GM18858 (cell line): ENCODE results near the gene ASB4.
"Not testable (repeated sequence)": the region's sequence is repeated elsewhere in the genome, so short reads cannot be mapped to it uniquely, and the experiment has no call there.

Experiments
- ATAC-seq: cut with Tn5 transposase; IDR thresholded peaks from one replicate; pipeline ENCODE4 v1.9.1; 2021; ENCODE audit not compliant: unreplicated experiment

The ASB4 gene, protein sequence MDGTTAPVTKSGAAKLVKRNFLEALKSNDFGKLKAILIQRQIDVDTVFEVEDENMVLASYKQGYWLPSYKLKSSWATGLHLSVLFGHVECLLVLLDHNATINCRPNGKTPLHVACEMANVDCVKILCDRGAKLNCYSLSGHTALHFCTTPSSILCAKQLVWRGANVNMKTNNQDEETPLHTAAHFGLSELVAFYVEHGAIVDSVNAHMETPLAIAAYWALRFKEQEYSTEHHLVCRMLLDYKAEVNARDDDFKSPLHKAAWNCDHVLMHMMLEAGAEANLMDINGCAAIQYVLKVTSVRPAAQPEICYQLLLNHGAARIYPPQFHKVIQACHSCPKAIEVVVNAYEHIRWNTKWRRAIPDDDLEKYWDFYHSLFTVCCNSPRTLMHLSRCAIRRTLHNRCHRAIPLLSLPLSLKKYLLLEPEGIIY

DNA sequence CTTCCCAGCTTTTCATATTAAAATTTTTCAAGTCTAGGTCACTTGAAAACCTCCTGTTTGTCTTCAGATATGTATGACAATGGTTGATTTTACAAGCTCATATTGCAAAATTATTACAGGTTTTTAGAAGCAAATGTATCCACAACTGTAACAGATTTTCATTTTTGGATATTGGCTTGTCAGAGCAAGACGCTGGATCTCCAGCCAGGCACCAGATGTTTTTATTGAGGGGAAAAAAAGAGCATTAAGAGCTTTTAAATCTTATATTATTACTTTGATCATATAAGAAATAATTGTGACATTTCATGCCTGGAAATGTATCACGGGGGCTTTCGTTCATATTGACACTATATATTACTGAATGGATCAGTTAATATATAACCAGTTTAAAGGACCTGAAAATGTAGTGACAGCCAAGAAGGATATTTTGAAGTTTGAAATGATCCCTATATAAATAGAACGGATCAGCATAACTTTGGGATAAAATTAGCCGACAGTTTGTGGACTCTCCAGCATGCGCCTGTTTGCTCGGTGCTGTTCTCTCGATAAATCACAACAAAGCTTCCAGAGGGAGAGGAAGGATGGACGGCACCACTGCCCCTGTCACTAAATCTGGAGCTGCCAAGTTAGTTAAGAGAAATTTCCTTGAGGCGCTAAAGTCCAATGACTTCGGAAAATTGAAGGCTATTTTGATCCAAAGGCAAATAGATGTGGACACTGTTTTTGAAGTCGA, at the start of gene ASB4:
TSS of gene ASB4 (plus strand) at position 553 of the 733 bp plus-strand sequence. CDS start at position 582, 29 bp downstream.
- no peak for ATAC-seq

DNA sequence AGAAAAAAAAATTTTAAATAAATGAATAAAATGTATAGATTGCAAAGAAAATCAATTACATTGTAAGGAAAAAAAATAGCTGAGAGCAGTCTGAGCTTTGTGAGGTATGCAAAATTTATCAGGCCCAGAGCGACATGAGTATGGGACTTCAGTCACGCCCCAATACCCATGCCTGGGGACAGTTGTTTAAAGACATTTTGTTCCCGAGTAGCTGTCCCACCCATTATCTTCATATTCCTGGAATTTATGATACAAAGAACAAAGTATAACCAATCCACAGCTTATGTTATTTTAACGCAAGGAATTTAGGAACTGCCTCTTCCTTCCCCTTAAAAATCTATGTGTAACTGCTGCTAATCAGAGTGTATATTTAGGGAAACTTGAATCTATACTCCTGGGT, 49.3 kb upstream of the ASB4 start:
- no peak for ATAC-seq

DNA sequence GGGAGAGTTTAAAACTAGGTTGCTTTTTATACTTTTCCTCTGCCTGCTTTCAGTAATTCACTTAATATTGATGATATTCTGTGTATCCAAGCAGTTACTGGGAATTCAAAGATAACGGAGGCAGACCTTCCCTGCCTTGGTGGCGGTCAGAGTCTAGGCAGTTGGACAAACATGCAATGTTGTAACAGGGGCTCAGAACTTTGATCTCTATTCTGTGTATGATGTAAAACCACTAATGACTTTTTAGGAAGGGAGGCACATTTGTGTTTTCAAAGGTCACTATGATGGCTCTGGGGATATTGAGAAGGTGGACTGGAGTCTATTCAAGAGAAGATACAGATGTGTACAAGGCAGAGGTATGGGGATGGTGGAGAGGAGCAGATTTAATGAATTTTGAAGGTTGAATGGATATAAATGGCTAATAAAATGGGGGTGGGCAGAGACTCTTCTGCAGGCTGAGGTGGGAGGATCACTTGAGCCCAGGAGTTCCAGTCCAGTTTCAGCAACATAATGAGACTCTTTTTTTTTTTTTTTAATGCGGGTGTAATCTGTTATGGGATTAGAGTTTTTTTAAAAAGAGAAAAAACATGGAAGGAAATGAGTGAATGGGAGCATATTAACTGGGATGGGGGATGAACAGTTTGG, 45.2 kb upstream of the ASB4 start:
- no peak for ATAC-seq

DNA sequence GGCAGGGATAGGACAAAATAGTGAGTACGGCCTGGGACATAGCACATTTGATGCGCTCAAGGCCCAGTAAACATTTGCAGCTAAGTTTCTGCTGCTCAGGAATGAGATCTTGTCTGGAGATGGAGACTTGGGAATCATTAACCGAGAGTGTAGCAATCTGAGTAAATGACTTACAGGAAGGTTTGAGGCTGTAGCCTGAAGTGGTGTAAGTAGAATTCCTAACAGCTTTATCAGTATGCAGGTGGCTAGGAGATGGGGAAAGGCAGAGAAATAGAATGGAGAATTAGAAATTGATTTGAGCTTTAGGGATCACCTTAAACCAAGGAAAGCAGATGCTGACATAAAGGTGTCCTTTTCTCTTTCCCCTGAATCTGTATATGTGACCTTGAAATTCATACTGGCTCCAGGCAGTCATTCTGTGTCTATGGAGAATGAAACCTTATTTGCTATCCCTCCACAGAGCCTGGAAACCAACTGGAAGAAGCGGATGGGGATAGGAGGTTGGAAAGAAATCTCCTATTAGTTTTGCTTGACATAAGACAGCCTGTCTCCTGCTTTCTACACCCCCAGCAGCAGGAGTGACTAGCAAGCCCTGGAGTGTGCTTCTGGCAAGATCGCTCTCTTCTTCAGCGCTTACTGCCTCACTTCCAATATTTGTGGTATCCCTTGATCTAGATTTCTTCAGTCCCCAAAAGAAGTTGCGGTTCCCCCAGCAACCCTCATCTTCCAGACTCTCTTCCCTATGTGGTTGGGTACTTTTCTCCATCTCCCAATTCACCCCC, 44.5 kb upstream of the ASB4 start:
- ATAC-seq = no peak

DNA sequence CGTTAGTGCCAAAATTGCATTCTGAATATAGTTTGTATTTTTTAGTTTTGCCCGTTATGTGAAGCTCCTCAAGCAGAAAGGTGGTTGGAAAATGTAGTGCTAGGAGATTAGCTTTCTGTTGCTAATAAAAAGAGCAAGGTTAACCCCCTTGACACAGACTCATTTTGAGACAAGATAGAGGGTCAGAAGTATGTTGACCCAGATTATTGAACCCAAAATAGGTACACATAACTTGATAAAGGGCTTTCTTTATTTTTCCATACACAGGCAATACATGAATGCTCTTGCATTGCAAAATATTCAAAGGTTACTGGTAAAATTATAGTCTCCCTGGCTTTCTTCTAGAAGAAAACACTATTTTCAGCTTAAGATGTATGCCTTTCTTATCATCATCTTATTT, 40.9 kb upstream of the ASB4 start:
- no peak for ATAC-seq

DNA sequence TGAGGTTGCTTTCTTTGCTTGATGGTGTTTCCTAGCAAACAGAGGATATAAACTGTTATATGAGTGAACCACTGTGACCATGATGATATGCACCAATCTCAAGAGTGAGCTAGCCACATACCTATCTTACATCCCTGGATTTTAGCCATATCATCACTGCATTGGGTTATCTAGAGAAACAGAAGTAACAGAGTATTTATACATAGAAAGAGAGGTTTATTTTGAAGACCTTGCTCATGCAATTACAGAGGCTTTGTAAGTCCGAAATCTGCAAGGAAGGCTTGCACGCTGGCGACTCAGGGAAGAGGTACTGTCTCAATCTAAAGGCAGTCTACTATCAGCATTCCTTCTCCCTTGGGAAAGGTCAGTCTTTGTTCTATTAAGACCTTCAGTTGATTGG, 39.1 kb upstream of the ASB4 start:
- no peak for ATAC-seq

DNA sequence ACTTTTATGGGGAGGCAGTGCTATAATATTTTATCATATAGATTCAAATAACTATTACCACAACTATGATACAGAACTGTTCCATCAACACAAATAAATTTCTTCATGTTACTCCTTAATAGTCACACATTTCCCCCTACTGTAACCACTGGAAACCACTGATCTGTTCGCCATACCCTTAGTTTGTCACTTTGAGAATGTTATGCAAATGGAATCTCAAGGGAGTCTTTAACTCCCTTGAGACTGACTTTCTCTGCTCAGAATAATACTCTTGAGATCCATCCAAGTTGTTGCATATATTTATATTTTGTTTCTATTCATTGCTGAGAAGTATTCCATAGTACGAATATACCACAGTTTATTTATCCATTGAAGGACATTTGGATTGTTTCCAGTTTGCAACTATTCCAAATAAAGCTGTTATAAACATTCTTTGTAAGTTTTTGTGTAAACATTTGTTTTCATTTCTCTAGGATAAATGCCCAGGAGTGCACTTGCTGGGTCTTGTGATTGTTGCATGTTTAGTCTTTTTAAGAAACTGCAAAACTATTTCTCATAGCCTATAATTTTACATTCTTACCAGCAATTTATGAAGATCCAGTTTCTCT, 31.2 kb upstream of the ASB4 start:
- ATAC-seq = no peak

DNA sequence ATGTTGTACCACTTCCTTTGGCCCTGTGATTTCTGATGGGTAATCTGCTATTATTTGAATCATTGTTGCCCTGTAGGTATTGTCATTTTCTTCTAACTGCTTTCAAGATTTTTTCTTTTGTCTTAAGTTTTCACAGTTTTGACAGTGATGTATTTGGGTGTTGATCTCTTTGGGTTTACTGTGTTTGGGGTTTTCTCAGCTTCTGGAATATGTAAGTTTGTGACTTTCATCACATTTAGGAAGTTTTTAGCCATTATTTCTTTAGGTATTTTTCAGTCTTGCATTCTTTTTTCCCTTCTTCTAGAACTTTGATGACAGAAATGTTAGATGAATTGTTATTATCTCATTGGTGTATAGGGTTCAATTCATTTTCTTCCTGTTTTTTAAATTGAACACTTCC, 27.8 kb upstream of the ASB4 start:
- ATAC-seq = no peak

DNA sequence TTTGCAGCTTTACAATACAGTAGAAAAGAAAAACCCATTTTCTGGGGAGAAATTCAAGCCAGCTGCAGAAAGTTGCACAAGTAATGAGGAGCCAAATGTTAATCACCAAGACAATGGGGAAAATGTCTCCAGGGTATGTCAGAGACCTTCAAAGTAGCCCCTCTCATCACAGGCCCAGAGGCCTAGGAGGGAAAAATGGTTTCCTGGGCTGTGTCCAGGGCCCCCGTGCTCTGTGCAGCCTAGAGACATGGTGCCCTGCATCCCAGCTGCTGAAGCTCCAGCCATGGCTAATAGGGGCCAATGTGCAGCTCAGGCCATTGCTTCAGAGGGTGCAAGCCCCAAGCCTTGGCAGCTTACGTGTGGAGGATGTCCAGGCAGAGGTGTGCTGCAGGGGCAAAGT, 25.1 kb upstream of the ASB4 start:
- ATAC-seq = not testable (repeated sequence)

DNA sequence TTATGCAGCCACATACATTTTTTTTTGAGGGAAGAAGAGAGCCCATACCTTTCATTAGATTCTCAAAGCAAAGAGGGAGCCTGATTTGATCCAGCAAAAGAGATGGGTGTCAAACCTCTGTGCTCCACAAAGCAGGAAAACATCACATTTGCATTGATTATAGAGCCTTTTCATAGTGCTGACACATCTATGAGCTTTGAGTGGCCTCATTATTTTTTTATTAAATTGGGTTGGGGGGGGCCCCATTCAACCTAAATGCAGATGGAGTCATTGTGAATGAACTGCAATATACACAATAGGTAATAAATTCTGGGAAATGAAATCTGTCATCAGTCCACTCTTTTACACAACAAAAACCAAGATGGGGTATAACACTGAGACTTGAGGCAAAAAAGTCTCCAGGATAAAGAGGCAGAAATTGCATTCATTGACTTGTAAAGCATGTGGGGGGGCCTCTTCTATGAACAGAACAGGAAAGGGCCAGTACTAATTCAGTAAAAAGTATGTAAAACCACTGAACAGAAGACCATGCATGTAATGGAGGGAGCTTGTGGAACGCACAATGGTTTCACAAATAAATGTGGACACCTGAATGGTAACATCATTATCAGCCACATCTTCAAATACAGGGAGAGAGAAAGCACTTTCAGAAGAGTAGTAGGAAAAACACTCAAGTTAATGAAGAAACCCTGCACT, 17.7 kb upstream of the ASB4 start:
- ATAC-seq = no peak

DNA sequence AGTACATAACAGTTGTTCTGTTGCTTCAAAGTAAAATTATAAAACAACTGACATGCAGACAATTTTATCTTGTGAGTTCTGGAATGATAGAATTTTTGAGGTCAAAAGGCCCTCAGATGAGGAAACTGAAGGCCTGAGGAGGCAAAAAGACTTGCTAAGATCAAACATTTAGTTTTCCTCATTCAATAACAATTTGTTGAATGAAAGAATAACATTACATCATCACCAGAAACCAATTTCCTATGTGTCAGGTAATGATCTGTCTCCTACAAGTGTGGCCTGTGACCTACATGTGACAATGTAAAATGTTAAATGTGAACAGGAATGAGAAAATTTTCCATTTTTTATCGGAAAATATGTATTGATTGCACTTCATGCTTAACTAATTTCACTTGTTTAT, 16.6 kb upstream of the ASB4 start:
- no peak for ATAC-seq

DNA sequence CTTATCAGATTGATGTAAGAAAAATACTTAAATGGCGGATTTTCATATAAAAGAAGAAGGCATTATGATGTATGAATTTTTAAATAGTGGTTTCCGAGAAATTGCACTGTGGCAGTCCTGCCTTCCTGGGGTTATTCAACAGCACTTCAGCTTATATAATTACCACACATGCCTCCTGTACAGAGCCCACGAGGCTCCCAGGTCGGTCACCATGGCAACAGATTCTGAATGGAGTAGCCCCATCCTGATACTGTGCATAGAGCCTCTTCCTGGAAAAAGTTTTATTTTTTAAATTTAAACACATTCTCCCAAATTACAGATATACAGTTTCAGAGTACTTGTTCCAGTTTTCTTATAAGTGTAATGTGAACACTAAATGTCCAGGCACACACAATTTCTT, 15.9 kb upstream of the ASB4 start:
- ATAC-seq = no peak

DNA sequence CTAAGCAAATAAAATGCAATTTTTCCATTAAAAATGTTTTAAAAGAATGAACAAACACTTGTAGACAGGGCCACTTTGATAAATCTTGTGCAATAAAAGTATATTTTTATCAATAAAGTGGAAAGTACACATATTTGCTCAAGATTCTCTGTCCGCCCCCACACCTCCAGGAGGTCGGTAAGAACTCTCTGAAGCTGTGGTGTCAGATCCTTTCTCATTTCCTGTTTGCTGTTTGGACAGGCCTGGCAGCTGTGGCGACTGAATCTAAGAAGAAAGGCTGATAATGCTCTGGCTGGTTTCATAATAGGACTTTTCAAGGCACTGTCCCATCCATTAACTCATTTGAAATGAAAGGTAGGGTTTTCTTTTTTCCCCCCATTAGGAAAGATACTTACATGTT, 15.3 kb upstream of the ASB4 start:
- peak; percentile 99 for ATAC-seq

DNA sequence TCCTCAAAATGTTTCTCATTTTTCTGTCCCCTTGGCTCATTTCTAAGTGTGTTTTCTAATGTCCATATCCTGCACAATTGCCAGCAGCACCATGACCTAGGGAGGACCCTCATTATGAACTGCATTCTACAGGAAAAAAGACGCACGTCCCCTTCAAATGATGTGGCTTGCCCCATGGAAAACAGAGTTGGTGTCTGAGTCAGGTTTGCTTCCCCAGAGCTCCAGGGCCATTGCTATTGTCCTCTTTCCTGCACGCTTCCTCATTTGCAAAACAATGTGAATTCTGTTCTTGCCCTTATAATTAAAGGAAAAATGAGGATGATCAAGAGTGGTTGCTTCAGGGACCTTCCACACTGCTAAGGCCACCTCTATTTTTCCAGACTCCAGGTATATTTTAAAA, 14.7 kb upstream of the ASB4 start:
- no peak for ATAC-seq

DNA sequence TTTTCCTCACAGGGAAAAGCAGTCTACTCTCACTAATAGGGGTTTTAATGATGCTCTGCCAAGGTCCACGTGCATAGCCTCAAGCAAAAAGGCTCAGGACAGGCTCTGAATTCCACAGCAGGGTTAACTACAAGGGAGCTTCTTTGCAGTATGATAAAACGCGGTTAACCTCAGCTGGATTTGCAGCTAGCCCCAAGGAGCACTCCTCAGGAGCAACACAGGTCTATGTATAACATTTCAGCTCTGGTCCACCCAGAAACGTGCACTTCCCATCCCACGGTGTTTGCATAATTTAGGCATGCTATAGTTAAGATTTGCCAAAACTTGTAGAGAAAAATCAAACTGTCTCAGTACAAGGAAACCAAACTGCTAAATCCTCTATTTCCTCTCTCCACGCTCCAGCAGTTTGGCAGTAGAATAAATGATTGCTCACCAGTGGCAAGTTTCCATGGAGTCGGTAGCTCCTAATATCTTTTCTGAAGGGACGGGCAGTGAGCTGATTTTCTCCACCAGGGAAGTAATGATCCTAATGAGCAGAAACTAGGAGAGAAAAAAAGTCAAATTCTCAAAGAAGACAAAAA, 13.1 kb upstream of the ASB4 start:
- ATAC-seq = no peak

DNA sequence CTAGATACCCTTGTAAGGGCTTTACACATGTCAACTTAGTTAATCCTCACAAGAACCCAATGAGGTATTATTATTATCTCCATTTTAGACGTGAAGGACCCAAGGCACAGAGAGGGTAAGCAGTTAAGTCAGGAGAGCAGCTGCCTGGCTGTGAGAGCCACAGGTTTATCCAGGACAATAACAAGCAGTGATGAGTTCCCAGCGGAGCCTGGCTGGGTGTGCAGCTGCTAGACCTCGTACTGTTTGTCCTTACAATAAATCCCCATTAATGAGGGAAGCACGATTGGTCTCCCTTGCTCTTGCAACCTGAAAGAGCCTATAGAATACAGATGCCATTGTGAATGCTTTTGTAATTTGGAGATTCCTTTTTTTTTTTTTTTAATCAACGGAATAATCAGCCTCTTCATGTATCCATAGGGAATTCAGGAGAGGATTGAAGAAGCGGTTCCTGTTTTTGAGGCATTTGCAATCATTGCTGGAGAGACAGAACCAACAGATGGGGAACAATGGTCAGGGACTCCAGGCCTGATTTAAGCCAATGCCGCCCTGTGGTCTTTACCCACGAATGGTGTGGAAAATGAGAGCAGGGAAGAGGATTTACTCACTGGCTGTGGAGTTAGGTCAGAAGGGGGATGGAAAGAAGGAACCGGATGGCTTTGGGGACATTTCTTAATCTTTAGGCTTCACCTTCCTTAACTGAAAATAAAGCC, 12.3 kb upstream of the ASB4 start:
- no peak for ATAC-seq

DNA sequence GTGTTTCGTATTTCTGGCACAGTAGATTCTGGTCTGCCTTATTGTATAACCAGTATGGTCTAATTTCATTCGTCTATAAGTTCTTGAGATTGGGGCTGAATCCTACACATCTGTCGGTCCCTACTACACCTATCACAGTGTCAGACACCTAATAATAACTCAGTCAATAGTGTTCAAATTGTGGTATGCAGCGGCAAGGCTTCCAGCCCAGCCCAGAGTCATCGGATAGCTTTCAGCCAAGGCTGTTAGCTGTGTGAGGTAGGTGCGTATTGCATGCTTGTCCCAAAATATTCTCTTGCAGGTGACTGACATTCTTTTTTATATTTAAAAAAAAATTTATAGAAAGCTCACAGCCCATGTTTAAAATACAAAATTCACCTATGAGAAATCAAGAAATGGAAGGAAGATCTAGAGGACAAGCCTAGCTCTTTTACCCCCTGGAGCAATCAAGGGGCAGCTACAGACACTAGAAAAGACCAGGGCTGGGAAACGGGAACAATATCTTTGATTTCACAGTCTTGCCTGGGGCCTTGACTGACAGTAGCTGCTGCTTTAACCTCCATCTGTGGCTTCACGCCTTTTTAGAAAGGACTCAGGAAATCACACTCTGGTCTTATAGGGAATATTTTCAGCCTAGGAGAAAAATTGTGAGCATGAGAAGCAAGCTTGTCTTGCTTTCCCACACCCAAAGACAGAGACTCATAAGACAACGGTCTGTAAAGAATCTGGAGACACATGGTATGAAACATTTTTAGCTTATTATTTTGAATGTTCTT, 9.5 kb upstream of the ASB4 start:
- no peak for ATAC-seq

DNA sequence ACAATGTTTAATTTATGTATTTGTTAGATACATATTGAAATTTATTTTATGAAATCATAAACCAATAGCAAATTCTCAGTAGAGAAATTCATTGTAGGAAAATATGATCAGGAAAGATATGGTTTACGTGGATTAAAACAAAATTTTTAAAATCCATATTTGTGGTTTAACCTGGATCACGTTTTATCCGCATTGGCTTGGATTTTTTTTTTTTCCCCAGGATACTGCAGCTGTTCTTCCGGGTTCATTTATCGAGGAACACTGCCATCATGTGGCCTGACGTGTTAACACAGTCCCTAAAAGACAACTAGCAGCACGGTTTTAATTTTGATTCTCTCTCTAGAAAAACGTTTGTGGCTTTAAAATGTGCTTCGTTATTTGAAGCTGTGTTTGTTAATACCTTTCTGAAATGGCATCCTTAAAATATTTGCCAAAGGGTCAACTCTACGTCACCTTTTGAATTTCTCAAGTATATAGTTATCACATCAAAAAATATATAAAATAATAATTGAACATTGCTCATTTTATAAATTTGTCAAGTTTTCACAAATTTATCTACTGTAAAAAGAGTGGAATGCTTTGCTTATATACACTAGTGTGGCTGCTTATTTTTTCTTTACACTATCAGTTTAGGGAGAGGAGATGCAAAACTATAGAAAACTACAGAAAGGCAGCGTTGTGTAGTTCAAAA, 8.7 kb upstream of the ASB4 start:
- ATAC-seq = peak; percentile 46
